Measurements from ENCODE around the gene CCS. TPM values are rescaled to one million over a fixed set of nuclear protein-coding genes. Genes with fewer than 3 reads are reported as not detected.
A peak's percentile ranks its signal among the peaks of the same experiment; 100 is the strongest.
"Not testable (repeated sequence)": the region's sequence is repeated elsewhere in the genome, so short reads cannot be mapped to it uniquely, and the experiment has no call there.

CCS gene
- total RNA-seq, 2 donors from 2014 or later: 31.2 to 41.4 TPM

DNA sequence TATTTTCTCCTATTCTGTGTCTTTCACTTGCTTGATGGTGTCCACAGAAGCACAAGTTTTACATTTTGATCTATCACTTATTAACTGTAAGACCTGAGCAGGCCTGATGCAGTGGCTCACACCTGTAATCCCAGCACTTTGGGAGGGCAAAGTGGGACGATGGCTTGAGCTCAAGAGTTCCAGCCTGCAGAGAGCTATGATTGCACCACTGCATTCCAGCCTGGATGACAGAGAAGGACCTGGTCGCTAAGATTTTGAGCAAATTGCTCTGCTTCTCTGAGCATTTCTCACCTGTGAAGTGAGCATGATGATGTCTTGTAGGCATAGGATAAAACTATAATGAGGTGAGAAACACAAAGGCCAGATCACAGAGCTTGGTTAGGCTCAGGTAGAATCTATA is 6.8 kb upstream of the CCS start:
- no peak for DNase-seq
- no peak overlapping the region for H3K9ac ChIP-seq (ENCODE audit: low read depth in 2 of 2, low read length in 2 of 2)
- intact Hi-C loops (cut with DNase I): no loop called here
- H3K9me3 ChIP-seq: no peaks in the 10 kb centered on the region
- TF ChIP-seq, protein P1, sequence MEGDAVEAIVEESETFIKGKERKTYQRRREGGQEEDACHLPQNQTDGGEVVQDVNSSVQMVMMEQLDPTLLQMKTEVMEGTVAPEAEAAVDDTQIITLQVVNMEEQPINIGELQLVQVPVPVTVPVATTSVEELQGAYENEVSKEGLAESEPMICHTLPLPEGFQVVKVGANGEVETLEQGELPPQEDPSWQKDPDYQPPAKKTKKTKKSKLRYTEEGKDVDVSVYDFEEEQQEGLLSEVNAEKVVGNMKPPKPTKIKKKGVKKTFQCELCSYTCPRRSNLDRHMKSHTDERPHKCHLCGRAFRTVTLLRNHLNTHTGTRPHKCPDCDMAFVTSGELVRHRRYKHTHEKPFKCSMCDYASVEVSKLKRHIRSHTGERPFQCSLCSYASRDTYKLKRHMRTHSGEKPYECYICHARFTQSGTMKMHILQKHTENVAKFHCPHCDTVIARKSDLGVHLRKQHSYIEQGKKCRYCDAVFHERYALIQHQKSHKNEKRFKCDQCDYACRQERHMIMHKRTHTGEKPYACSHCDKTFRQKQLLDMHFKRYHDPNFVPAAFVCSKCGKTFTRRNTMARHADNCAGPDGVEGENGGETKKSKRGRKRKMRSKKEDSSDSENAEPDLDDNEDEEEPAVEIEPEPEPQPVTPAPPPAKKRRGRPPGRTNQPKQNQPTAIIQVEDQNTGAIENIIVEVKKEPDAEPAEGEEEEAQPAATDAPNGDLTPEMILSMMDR (IDR thresholded peaks at IDR 0.05): no peak
- H3K27me3 ChIP-seq: no peaks in the 10 kb centered on the region
- no peak overlapping the region for H3K4me3 ChIP-seq
- no peaks in the 10 kb centered on the region for H3K4me1 ChIP-seq
- H3K27ac ChIP-seq: no peak overlapping the region
- no peaks in the 10 kb centered on the region for H3K36me3 ChIP-seq

DNA sequence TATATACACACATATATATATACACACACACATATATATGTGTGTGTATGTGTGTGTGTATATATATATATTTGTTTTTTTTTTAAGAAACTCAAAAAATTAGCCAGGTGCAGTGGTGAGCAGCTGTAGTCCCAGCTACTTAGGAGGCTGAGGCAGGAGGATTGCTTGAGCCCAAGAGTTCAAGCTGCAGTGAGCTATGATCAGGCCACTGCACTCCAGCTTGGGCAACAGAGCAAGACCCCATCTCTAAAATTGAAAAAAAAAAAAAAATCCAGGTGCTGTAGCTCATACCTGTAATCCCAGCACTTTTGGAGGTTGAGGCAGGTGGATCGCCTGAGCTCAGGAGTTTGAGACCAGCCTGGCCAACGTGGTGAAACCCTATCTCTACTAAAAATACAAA is 3.7 kb upstream of the CCS start:
- H3K36me3 ChIP-seq; DNase-seq; H3K27ac ChIP-seq; H3K4me1 ChIP-seq; intact Hi-C loops (cut with DNase I); H3K4me3 ChIP-seq; H3K9ac ChIP-seq (ENCODE audit: low read depth in 2 of 2, low read length in 2 of 2); H3K9me3 ChIP-seq; H3K27me3 ChIP-seq: not testable (repeated sequence)

DNA sequence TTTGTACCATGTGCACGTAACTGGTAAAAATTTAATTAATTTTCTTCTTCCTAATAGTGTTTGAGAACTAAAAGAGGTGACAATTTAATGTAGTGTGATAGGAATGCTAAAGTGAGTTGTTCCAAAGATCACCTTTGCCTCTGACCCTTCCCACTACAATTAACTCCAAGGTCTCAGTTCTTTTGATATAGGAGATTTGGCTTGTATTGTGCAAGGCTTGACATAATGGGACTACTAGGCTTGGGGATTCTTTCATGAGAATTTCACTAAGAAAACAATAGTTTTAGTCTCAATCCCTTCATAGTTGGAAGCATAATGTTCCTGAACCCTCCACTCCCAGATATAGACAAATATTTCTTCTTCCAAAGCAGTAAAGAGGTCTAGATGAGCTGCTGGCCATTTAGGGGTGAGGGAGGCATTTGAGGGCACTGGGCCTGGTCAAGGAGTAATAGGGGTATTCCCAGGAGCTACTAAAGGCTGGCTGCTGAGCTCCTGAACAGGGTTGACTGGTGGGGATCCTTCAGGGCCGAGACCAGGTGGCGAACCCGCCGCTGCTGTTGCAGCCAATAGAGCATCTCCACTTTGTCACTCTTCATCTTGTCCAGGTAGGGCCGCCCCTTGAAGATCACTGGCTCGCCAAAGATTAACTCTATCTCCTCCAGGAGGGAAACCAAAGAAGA is 2.8 kb upstream of the CCS start:
- intact Hi-C loops (cut with DNase I): loop anchor here (10.0 kb wide), 1 partner anchor 245 kb away; no protein-coding TSS in a partner anchor
- H3K9me3 ChIP-seq: no peaks in the 10 kb centered on the region
- no peaks in the 10 kb centered on the region for H3K27me3 ChIP-seq
- no peak overlapping the region for H3K9ac ChIP-seq (ENCODE audit: low read depth in 2 of 2, low read length in 2 of 2)
- H3K4me3 ChIP-seq: no peak overlapping the region
- H3K36me3 ChIP-seq: no peaks in the 10 kb centered on the region
- no peak for DNase-seq
- TF ChIP-seq, protein P1 (IDR thresholded peaks at IDR 0.05): no peak
- H3K4me1 ChIP-seq: peaks cover 5% of the 10 kb centered on the region
- H3K27ac ChIP-seq: no peak overlapping the region

DNA sequence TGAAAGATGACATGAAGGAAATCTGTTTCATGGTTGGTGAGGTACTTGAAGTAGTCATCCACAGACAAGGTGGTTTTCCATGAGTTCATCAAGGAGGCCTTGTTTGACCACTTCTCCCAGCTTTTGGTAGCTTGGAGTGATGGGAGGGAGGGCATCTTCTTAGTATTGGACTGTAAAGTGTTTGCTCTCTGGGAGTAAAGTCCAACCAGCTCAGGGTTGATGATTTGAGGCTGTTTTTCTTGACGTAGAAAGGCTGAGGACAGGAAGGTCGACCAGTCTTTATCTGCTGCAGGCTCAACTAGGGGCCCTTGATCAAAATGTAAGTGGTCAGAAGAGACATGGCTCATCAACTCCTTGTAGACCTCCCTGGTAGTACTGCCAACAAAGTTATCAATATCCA is 1.8 kb upstream of the CCS start:
- intact Hi-C loops (cut with DNase I): loop anchor here (10.0 kb wide), 1 partner anchor 244 kb away; no protein-coding TSS in a partner anchor
- Histone ChIP-seq H3K27me3 (no peaks in the 10 kb centered on the region), H3K9me3 (no peaks in the 10 kb centered on the region), H3K4me1 (peaks cover 5% of the 10 kb centered on the region), H3K4me3 (no peak overlapping the region), H3K27ac (no peak overlapping the region), H3K36me3 (no peaks in the 10 kb centered on the region), H3K9ac (ENCODE audit: low read depth in 2 of 2, low read length in 2 of 2) (no peak overlapping the region)
- TF ChIP-seq, protein P1 (IDR thresholded peaks at IDR 0.05): no peak
- no peak for DNase-seq

DNA sequence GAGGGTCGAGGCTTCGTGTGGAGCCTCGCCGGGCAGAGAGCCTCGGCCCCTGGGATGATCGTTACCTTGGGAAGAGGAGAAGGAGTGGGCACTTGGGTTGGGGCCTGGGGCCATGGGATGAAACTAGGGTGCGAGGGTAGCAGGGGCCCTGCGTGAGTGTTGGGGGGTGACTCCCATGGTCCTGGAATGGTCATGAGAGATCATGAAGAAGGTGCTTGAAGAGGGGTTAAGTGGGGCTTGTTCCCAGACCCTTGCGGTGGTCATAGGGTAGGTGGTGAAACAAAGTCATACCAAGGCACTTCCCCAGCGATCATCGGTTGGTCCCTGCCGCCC is 284 bp downstream of the CCS start:
- peak overlapping the region; percentile 85 to 97 for H3K9ac ChIP-seq (ENCODE audit: low read depth in 2 of 2, low read length in 2 of 2)
- intact Hi-C loops (cut with DNase I): loop anchor here (10.0 kb wide), 1 partner anchor 242 kb away; no protein-coding TSS in a partner anchor
- H3K9me3 ChIP-seq: no peaks in the 10 kb centered on the region
- TF ChIP-seq, protein P1 (IDR thresholded peaks at IDR 0.05): no peak
- peaks cover 5% of the 10 kb centered on the region for H3K4me1 ChIP-seq
- no peaks in the 10 kb centered on the region for H3K36me3 ChIP-seq
- H3K4me3 ChIP-seq: peak overlapping the region; percentile 65
- H3K27ac ChIP-seq: peak overlapping the region; percentile 81
- H3K27me3 ChIP-seq: no peaks in the 10 kb centered on the region
- DNase-seq: no peak

DNA sequence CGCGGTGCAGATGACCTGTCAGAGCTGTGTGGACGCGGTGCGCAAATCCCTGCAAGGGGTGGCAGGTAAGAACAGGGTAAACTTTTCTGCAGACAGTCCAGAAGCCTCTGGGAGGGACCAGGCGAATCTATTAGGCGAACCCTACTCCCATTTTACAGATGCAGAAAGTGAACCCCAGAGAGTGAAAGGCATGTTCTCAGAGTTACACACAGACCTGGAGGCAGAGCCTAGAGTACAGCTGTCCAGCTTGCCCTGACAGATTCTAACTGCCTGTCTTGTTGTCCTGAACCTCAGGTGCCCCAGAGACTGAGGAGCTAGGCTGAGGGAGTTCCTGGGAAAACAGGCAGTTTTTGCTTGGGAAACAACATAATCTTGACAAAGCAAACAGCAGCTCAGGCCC is 665 bp downstream of the CCS start:
- TF ChIP-seq, protein P1 (IDR thresholded peaks at IDR 0.05): no peak
- intact Hi-C loops (cut with DNase I): loop anchor here (10.0 kb wide), 1 partner anchor 241 kb away; no protein-coding TSS in a partner anchor
- Histone ChIP-seq H3K9ac (ENCODE audit: low read depth in 2 of 2, low read length in 2 of 2) (peak overlapping the region; percentile 85 to 97), H3K4me3 (peak overlapping the region; percentile 65), H3K9me3 (no peaks in the 10 kb centered on the region), H3K36me3 (no peaks in the 10 kb centered on the region), H3K27me3 (no peaks in the 10 kb centered on the region), H3K4me1 (peaks cover 5% of the 10 kb centered on the region), H3K27ac (no peak overlapping the region)
- DNase-seq: peak; percentile 28
